ENCODE measurements around the gene DCAF7.

DCAF7 gene

GRCh38 chr17:63549946-63550816, at the start of gene DCAF7:
DCAF7 (plus strand) TSS chr17:63550477; CDS start chr17:63550678, 201 bp downstream.
- peak; percentile 100 for DNase-seq (ENCODE audit: low spot score)

- DNase-seq (ENCODE audit: low spot score) = no peak
These were observed 49.5 kb upstream of the DCAF7 start for GRCh38 chr17:63500543-63501390.

GRCh38 chr17:63503341-63503705, 47.0 kb upstream of the DCAF7 start:
- DNase-seq (ENCODE audit: low spot score) = no peak

GRCh38 chr17:63504261-63504660, 46.0 kb upstream of the DCAF7 start:
- DNase-seq (ENCODE audit: low spot score) = no peak

- no peak for DNase-seq (ENCODE audit: low spot score)
These were observed 44.9 kb upstream of the DCAF7 start for GRCh38 chr17:63505341-63505740.

GRCh38 chr17:63506627-63507026, 43.6 kb upstream of the DCAF7 start:
- DNase-seq (ENCODE audit: low spot score) = no peak

GRCh38 chr17:63511331-63511730, 38.9 kb upstream of the DCAF7 start:
- no peak for DNase-seq (ENCODE audit: low spot score)

- no peak for DNase-seq (ENCODE audit: low spot score)
These were observed 37.9 kb upstream of the DCAF7 start for GRCh38 chr17:63512388-63512787.

GRCh38 chr17:63512896-63513644, 37.2 kb upstream of the DCAF7 start:
- DNase-seq (ENCODE audit: low spot score) = no peak

GRCh38 chr17:63514477-63514876, 35.8 kb upstream of the DCAF7 start:
- no peak for DNase-seq (ENCODE audit: low spot score)

- DNase-seq (ENCODE audit: low spot score) = no peak
These were observed 35.3 kb upstream of the DCAF7 start for GRCh38 chr17:63514974-63515373.

- no peak for DNase-seq (ENCODE audit: low spot score)
These were observed 34.9 kb upstream of the DCAF7 start for GRCh38 chr17:63515426-63515825.

- DNase-seq (ENCODE audit: low spot score) = no peak
These were observed 33.1 kb upstream of the DCAF7 start for GRCh38 chr17:63516910-63517824.

- no peak for DNase-seq (ENCODE audit: low spot score)
These were observed 32.3 kb upstream of the DCAF7 start for GRCh38 chr17:63517825-63518534.

- DNase-seq (ENCODE audit: low spot score) = no peak
These were observed 31.0 kb upstream of the DCAF7 start for GRCh38 chr17:63519116-63519881.

GRCh38 chr17:63519972-63520882, 30.1 kb upstream of the DCAF7 start:
- no peak for DNase-seq (ENCODE audit: low spot score)

GRCh38 chr17:63523253-63523855, 26.9 kb upstream of the DCAF7 start, which contains the start of gene KCNH6:
KCNH6 (plus strand) TSS chr17:63523358; CDS start chr17:63523414, 56 bp downstream.
- DNase-seq (ENCODE audit: low spot score) = no peak

- no peak for DNase-seq (ENCODE audit: low spot score)
These were observed 26.2 kb upstream of the DCAF7 start for GRCh38 chr17:63524051-63524450.
